AG10803 (cell line): ENCODE data around the gene TMEM237.

Source experiments
- DNase-seq: peaks from one replicate; pipeline ENCODE4 v3.0.0; 2010; ENCODE audit warnings: low read depth
- H3K4me3 ChIP-seq: 2 replicates; pipeline ENCODE4 v1.5.1; 2011; ENCODE audit warnings: mild to moderate bottlenecking, low read length, control low read depth
- TF ChIP-seq, protein P1 (sequence below): conservative IDR thresholded peaks from 2 replicates; pipeline ENCODE4 v1.5.1; 2011; ENCODE audit warnings: mild to moderate bottlenecking, low read length, control low read depth, inconsistent platforms

Gene TMEM237

DNA sequence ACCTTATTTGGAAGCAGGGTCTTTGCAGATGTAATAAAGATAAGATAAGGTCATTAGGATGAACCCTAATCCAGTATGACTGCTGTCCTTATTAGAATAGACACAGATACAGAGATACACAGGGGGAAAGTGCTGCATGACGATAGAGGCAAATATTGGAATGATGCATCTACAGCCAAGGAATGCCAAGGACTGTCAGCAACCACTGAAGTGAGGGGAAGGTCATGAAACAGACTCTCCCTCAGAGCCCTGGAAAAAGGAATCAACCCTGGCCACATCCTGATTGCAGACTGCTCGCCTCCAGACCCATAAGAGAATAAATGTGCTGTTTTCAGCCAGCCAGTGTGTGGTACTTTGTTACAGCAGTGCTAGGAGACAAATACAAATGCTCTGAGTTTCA is 14.8 kb downstream of the TMEM237 start:
- TF ChIP-seq, protein P1, sequence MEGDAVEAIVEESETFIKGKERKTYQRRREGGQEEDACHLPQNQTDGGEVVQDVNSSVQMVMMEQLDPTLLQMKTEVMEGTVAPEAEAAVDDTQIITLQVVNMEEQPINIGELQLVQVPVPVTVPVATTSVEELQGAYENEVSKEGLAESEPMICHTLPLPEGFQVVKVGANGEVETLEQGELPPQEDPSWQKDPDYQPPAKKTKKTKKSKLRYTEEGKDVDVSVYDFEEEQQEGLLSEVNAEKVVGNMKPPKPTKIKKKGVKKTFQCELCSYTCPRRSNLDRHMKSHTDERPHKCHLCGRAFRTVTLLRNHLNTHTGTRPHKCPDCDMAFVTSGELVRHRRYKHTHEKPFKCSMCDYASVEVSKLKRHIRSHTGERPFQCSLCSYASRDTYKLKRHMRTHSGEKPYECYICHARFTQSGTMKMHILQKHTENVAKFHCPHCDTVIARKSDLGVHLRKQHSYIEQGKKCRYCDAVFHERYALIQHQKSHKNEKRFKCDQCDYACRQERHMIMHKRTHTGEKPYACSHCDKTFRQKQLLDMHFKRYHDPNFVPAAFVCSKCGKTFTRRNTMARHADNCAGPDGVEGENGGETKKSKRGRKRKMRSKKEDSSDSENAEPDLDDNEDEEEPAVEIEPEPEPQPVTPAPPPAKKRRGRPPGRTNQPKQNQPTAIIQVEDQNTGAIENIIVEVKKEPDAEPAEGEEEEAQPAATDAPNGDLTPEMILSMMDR, result no peak
- DNase-seq, result peak; percentile 62
- no peak overlapping the region for H3K4me3 ChIP-seq

DNA sequence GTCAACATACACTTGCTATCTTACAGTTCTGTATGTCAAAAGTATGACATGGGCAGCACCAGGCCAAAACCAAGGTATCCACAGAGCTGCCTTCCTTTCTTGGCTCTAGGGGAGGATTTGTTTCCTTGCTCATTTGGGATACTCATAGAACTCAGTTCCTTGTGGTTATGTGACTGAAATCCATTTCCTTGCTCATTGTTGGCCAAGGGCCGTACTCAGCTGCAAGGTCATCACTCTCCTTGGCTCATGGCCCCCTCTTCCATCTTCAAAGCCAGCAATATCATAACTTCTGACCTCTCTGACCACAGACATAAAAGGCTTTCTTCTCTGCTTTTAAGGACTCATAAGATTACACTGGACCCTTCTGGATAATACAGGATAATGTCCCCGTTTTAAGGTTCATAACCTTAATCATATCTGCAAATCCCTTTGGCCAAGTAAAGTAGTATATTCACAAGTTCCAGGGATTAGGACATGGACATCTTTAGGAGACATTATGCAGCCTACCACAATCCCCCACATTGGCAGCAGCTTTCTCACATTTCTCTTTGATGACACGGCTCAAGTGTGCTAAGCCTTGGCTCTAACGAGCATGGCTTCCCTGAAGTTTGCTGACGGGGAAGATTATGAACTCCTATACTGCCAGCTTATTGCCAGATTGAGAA is 20.9 kb downstream of the TMEM237 start:
- TF ChIP-seq, protein P1, result no peak
- no peak overlapping the region for H3K4me3 ChIP-seq

DNA sequence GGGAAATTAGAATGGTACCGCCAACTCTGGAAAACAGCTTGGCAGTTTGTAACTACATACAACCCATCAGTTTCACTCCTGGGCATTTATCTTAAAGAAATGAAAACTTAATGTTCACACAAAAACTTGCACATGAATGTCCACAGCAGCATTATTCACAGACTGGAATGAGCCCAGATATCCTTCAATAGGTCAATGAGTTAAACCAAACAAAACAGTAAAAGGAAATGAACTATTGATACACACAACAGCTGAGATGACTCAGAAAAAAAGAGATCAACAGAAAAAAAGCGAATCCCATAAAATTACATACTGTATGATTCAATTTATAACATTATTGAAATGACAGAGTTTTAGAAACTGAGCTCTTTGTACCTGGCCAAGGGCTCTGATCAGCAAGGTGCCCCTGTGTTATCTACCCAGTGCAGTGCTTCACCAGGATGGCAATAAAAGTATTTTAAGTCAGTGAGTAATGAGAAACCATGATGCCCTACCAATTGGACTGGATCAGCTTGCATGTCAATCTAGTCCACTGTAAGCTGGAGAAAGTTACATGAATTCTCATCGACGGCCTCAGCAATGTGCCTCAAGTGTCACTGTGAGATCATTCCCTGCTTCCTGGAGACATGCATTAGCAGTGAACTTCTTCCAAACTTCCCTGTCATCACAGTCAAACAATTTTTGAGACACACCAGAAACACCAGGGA is 21.9 kb downstream of the TMEM237 start:
- no peak overlapping the region for H3K4me3 ChIP-seq
- no peak for DNase-seq
- TF ChIP-seq, protein P1, result no peak

More for the DNA sequence above, 20.9 kb downstream of the TMEM237 start:
- no peak for DNase-seq

DNA sequence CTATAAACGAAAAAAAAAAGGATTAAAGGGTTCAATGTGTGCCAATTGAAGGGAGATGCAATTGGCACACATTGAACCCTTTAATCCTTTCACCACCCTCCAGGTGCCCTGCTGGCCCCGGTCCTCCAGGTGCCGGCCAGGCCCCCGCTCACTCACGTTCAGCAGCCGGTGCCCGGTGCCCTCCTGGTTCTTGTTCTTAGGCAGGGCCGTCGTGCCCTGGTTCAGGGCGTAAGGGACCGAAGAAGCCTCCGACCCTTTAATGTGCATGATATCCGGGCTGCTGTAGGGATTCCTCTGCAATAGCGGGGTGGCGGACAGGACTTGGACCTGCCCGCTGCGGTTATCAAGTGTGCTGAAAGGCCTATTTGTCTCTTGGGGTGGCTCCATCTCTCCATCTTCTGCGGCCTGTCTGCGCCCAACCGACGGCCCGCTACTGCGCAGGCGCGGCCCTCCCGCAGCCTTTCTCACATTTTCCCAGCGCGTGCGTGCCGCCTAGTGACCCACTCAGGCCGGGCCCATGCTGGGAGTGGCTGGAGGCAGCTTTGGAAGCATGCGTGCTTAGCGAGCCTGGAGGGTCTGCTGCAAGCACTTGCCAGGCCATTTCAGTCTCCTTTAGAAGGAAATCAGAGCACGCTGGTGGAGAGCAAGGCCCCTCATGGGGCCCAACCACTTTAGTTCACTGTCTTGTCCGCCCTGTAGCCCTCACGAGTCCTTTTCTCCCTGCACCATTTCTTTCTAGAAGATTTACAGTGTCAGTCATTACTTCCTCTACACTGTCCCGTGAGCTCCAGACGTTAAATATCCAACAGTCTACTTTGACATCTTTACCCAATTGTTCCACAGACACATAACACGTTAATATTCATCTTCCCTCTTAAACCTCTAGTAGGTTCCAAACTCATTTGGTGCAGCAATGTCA is 24.3 kb downstream of the TMEM237 start:
- TF ChIP-seq, protein P1, result peak; percentile 46
- DNase-seq, result peak; percentile 71
- H3K4me3 ChIP-seq, result peak overlapping the region; percentile 45

DNA sequence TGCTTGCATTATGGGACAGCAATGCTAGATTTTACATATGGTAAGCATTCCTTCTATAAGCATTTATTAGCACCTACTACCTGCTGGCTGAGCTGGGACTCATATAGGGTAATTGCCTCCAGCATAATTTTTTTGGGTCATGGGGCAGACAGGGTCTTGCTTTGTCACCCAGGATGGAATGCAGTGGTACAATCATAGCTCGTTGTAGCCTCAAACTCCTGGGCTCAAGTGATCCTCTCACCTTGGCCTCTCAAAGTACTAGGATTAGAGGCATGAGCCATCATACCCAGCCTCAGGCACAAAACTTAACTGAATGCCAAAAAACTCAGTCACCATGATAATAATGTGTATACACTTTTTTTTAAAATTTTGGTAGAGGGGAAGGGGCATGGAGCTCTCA is 35.3 kb downstream of the TMEM237 start:
- no peak for DNase-seq
- TF ChIP-seq, protein P1, result no peak
- no peak overlapping the region for H3K4me3 ChIP-seq

DNA sequence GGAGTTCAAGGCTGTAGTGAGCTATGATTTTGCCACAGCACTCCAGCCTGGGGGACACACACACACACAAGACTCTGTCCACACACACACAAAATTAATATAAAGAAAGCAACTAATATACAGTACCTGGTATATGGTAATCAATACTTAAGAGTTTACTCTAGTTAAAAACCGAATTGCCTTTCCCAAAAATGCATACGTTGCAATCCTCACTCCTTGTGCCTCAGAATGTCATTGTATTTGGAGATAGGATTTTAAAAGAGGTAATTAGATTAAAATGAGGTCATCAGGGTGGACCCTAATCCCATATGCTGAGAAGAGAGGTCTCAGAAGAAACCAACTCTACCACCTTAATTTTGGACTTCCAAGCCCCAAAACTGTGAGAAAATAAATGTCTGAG is 35.7 kb downstream of the TMEM237 start:
- no peak for DNase-seq
- TF ChIP-seq, protein P1, result no peak
- H3K4me3 ChIP-seq, result no peak overlapping the region
